OCI-LY3 (cell line): ENCODE results near the gene TBX5.

ENCODE experiments used
- H2AFZ ChIP-seq: fragments of 200-600, 300-600 bp; shearing (Covaris generic); 2 replicates; pipeline ENCODE4 v1.6.0; 2014; ENCODE audit warnings: antibody characterized with exemption, low read depth, low read length
- H3K27ac ChIP-seq: fragments of 200-600, 300-600 bp; sonication (generic); 2 replicates; pipeline ENCODE4 v1.5.1; 2014; ENCODE audit warnings: mild to moderate bottlenecking, low read length, moderate library complexity, mixed read lengths
- H3K27me3 ChIP-seq: fragments of 200-600, 300-600 bp; sonication (generic); 2 replicates; pipeline ENCODE4 v1.6.1; 2014; ENCODE audit warnings: low read depth, low read length, mixed read lengths
- H3K36me3 ChIP-seq: fragments of 200-600, 300-600 bp; sonication (generic); replicated peaks from 2 replicates; pipeline ENCODE3; 2014; ENCODE audit warnings: low read depth, low read length, mixed read lengths
- H3K4me1 ChIP-seq: fragments of 300-600, 200-600 bp; sonication (generic); 2 replicates; pipeline ENCODE4 v1.6.1; 2014; ENCODE audit warnings: low read length, mixed read lengths
- H3K4me2 ChIP-seq: fragments of 200-600, 300-600 bp; sonication (generic); 2 replicates; pipeline ENCODE4 v1.6.1; 2014; ENCODE audit warnings: low read length, mixed read lengths
- H3K4me3 ChIP-seq: fragments of 300-600, 200-600 bp; sonication (generic); 2 replicates; pipeline ENCODE4 v1.5.1; 2014; ENCODE audit warnings: antibody characterized with exemption, mild to moderate bottlenecking, low read length, moderate library complexity
- H3K79me2 ChIP-seq: fragments of 300-600, 200-600 bp; shearing (Covaris generic); 2 replicates; pipeline ENCODE4 v1.6.1; 2014; ENCODE audit warnings: mild to moderate bottlenecking, low read length, mixed read lengths
- H3K9ac ChIP-seq: fragments of 300-600, 200-600 bp; shearing (Covaris generic); 2 replicates; pipeline ENCODE4 v1.6.0; 2014; ENCODE audit warnings: mild to moderate bottlenecking, low read length, moderate library complexity
- H3K9me3 ChIP-seq: fragments of 200-600, 300-600 bp; shearing (Covaris generic); 2 replicates; pipeline ENCODE4 v1.6.1; 2014; ENCODE audit warnings: low read length, mixed read lengths; ENCODE audit not compliant: insufficient read depth
- H4K20me1 ChIP-seq: fragments of 200-600, 300-600 bp; sonication (generic); 2 replicates; pipeline ENCODE4 v1.6.1; 2016; ENCODE audit warnings: low read length, mixed read lengths; ENCODE audit not compliant: insufficient read depth
- EZH2phosphoT487 ChIP-seq: fragments of 200-600 bp; shearing (Covaris generic); IDR thresholded peaks from 2 replicates; pipeline ENCODE4 v1.6.1; 2018; ENCODE audit warnings: antibody characterized with exemption, mixed run types, low read depth
- TF ChIP-seq, protein P1 (sequence below): fragments of 200-600, 300-600 bp; sonication (generic); IDR thresholded peaks from 2 replicates; pipeline ENCODE4 v1.5.1; 2014; ENCODE audit warnings: antibody characterized with exemption, low read length, low read depth

Gene TBX5

DNA sequence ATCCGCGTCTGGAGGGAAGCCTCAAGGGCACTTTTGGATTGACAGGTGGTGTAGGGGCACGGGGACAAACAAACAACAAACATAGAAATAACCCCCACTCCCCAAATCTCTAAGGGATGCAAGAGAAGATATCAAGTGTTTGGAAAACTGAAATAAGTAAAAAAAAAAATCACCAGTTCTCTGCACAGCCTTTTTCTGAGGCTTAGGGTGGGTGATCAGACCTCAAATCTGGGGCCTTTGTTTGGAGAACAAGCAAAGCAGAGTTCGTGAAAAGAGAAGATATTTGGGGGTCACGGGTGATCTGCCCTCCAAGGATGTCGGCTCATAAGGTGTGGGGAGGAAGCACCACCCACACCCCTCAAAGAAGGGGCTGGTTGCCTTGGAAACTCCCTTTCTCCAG, 10.7 kb downstream of the TBX5 start:
- no peak overlapping the region for H2AFZ ChIP-seq
- no peak overlapping the region for H3K9ac ChIP-seq
- H4K20me1 ChIP-seq, result no peaks in the 10 kb centered on the region
- no peaks in the 10 kb centered on the region for H3K9me3 ChIP-seq
- no peaks in the 10 kb centered on the region for H3K4me1 ChIP-seq
- no peak overlapping the region for H3K4me2 ChIP-seq
- H3K4me3 ChIP-seq, result no peak overlapping the region
- H3K79me2 ChIP-seq, result no peaks in the 10 kb centered on the region
- H3K36me3 ChIP-seq, result no peaks in the 10 kb centered on the region
- no peaks in the 10 kb centered on the region for H3K27me3 ChIP-seq
- TF ChIP-seq, protein P1, sequence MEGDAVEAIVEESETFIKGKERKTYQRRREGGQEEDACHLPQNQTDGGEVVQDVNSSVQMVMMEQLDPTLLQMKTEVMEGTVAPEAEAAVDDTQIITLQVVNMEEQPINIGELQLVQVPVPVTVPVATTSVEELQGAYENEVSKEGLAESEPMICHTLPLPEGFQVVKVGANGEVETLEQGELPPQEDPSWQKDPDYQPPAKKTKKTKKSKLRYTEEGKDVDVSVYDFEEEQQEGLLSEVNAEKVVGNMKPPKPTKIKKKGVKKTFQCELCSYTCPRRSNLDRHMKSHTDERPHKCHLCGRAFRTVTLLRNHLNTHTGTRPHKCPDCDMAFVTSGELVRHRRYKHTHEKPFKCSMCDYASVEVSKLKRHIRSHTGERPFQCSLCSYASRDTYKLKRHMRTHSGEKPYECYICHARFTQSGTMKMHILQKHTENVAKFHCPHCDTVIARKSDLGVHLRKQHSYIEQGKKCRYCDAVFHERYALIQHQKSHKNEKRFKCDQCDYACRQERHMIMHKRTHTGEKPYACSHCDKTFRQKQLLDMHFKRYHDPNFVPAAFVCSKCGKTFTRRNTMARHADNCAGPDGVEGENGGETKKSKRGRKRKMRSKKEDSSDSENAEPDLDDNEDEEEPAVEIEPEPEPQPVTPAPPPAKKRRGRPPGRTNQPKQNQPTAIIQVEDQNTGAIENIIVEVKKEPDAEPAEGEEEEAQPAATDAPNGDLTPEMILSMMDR, result no peak
- no peak for TF ChIP-seq EZH2phosphoT487
- no peak overlapping the region for H3K27ac ChIP-seq

DNA sequence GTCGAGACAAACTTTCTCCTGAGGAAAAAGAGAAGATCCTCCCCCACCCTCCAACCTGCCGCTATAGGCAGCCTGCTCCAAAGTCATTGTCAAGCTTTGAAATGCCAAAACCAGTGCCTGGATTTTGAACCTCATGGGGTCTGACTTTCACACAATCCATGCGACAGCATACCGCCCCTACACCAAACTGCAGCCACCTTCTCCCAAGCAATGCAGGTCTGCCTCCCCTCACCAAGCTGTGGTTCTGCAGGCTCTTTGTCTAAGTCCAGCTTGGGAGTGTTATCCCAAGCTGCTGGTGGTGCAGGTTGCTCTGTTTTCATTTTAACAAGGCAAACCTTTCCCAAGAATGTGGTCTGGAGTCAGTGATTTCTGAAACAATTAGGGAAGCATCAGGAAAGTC, 12.4 kb downstream of the TBX5 start:
- TF ChIP-seq, protein P1, result no peak
- TF ChIP-seq EZH2phosphoT487, result no peak
- Histone ChIP-seq H3K36me3 (no peaks in the 10 kb centered on the region), H3K79me2 (no peaks in the 10 kb centered on the region), H3K9me3 (no peaks in the 10 kb centered on the region), H3K9ac (no peak overlapping the region), H4K20me1 (no peaks in the 10 kb centered on the region), H3K27me3 (no peaks in the 10 kb centered on the region), H3K27ac (no peak overlapping the region), H3K4me2 (no peak overlapping the region), H3K4me3 (no peak overlapping the region), H2AFZ (no peak overlapping the region), H3K4me1 (no peaks in the 10 kb centered on the region)

DNA sequence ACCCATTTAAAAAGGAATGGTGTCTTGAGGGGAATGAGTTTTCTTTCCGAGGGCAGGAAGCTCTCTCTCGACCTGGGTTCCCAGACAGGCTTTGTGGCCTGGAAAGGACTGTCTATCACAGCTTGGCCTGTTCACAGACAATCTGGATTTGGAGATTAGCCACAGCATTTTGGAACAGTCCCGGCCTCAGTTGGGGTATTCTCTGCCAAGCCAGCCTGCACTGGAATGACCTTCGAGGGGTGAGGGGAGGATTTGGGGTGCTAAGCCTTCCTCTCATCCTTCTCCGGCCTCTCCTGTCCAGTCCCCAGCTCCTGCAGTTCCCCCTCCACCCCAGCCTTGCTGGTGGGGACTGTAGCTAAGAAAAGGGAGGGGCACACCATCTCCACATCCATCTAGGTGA, 13.0 kb downstream of the TBX5 start:
- Histone ChIP-seq H3K9me3 (no peaks in the 10 kb centered on the region), H2AFZ (no peak overlapping the region), H3K27me3 (no peaks in the 10 kb centered on the region), H3K27ac (no peak overlapping the region), H3K79me2 (no peaks in the 10 kb centered on the region), H3K4me3 (no peak overlapping the region), H3K9ac (no peak overlapping the region), H3K36me3 (no peaks in the 10 kb centered on the region), H4K20me1 (no peaks in the 10 kb centered on the region), H3K4me1 (no peaks in the 10 kb centered on the region), H3K4me2 (no peak overlapping the region)
- TF ChIP-seq, protein P1, result no peak

DNA sequence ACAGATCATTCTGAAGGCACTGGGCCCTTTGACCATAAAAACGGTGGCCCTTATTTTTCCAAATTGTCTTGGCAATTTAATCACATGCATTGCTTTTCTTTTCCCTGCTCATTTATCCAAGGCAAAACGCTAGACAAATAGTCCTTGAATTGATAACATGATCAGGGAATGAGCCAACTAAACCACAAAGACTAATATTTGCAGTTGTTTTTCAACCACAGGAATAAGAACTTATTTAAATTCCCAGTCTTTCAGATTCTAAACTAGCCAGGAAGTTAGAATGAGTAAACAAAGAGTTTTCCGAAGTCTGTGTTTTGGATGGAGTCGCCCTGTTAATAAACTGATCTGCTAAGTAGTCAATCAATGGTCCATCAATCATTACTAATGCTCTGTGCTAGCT, 14.9 kb downstream of the TBX5 start:
- Histone ChIP-seq H3K9me3 (no peaks in the 10 kb centered on the region), H3K9ac (no peak overlapping the region), H3K27ac (no peak overlapping the region), H3K4me3 (no peak overlapping the region), H2AFZ (no peak overlapping the region), H3K4me2 (no peak overlapping the region), H4K20me1 (no peaks in the 10 kb centered on the region), H3K27me3 (no peaks in the 10 kb centered on the region), H3K36me3 (no peaks in the 10 kb centered on the region), H3K4me1 (no peaks in the 10 kb centered on the region), H3K79me2 (no peaks in the 10 kb centered on the region)
- TF ChIP-seq EZH2phosphoT487, result no peak
- TF ChIP-seq, protein P1, result no peak
